Choroid plexus epithelial cell (primary cell): ENCODE measurements around the gene HERPUD2.

Experiments used
- DNase-seq: peaks from one replicate; pipeline ENCODE4 v3.0.0-alpha.2; 2010; ENCODE audit warnings: low read depth
- H3K4me3 ChIP-seq: 2 replicates; pipeline ENCODE4 v1.5.1; 2011; ENCODE audit warnings: low read depth, mild to moderate bottlenecking, control low read depth, low read length, moderate library complexity
- TF ChIP-seq, protein P1 (sequence below): conservative IDR thresholded peaks from 2 replicates; pipeline ENCODE4 v1.5.1; 2011; ENCODE audit warnings: low read depth, mild to moderate bottlenecking, control low read depth, inconsistent platforms, low read length, moderate library complexity

Gene HERPUD2

DNA sequence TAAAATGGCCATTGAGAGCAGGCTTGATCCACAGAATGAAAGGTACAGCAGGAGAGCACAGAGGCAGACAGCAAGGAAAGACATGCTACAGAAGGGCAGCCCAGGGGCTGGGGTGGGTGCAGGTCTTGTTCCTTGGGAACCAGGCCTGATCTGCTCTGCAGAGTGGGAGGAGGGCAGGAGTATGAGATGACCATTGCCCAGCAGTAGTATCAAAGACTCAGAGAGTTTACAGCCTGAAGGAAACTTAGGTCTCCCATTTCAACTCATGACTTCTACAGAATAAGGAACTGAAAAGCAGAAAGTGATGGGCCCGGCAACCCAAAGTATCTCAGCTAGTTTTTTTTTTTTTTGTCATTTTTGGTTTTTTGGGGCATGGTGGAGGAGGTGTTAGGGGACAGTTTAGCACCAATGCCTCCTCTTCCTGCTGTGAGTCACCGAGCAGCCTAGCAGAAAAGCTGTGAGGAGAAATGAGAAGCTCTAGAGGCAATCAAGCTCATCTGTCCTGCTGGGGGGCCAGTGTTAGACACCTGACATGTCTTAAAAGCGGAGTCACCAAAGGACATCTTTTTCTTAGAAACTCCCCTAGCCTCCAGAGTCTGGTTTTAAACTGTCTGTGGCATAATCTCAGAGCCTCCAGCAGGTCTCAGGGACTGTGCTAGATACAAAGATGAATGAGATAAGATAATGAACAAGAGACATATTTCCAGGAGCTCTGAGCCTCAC is 34.3 kb upstream of the HERPUD2 start:
- no peak for DNase-seq
- no peak overlapping the region for H3K4me3 ChIP-seq
- TF ChIP-seq, protein P1, sequence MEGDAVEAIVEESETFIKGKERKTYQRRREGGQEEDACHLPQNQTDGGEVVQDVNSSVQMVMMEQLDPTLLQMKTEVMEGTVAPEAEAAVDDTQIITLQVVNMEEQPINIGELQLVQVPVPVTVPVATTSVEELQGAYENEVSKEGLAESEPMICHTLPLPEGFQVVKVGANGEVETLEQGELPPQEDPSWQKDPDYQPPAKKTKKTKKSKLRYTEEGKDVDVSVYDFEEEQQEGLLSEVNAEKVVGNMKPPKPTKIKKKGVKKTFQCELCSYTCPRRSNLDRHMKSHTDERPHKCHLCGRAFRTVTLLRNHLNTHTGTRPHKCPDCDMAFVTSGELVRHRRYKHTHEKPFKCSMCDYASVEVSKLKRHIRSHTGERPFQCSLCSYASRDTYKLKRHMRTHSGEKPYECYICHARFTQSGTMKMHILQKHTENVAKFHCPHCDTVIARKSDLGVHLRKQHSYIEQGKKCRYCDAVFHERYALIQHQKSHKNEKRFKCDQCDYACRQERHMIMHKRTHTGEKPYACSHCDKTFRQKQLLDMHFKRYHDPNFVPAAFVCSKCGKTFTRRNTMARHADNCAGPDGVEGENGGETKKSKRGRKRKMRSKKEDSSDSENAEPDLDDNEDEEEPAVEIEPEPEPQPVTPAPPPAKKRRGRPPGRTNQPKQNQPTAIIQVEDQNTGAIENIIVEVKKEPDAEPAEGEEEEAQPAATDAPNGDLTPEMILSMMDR: no peak

DNA sequence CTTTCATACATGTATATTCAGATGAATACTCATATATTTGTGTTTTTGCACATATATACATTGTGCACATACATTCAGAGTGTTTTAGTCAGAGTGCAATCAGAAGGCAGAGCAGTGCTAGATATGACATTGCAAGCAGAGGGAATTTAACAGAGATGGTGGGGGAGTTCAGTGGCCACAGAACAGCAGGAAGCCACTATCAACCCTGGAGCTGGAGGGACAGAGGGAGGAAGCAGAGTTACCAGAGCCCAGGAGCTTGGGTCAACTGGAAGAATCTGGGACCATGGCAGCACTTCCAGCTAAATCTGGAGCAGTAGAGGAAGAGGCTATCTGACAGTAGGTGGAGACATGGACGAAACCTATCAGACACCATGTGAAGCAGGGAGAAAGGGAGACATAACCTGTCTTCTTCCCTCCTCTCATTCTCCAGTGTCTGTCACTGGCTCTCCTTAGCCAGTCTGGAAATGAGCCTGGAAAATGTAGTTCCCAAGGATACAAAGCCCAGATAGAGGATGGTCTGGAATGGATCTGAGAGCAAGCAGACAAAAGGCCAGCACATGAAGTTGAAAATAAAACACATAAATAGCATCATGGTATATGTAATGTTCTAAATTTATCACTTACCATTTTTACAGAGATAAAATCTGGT is 33.6 kb upstream of the HERPUD2 start:
- TF ChIP-seq, protein P1: no peak

DNA sequence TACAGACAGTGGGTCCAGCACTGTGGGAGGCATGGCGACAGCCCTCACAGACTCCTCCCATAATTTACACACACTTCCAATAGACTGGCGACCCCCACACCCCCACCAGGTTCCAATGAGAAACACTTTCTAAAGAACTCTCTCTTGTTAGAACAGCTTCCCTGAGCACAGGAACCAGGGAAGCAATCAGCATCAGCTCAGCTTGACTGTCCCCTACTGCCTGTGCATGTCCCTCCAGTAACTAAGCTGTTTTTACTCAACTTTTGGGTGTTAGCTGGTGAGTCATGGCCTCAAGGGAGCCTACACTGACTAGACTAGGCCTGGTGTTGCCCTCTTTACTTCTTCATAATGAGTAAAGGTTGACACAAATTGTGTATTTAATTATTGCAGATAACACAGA is 32.6 kb upstream of the HERPUD2 start:
- peak; percentile 30 for DNase-seq
- TF ChIP-seq, protein P1: no peak
- no peak overlapping the region for H3K4me3 ChIP-seq

More for the DNA sequence above, 33.6 kb upstream of the HERPUD2 start:
- DNase-seq: no peak
- no peak overlapping the region for H3K4me3 ChIP-seq

GRCh38 chr7:35726654-35727053 is 31.7 kb upstream of the HERPUD2 start:
- DNase-seq: no peak
- H3K4me3 ChIP-seq: no peak overlapping the region
- TF ChIP-seq, protein P1: no peak

DNA sequence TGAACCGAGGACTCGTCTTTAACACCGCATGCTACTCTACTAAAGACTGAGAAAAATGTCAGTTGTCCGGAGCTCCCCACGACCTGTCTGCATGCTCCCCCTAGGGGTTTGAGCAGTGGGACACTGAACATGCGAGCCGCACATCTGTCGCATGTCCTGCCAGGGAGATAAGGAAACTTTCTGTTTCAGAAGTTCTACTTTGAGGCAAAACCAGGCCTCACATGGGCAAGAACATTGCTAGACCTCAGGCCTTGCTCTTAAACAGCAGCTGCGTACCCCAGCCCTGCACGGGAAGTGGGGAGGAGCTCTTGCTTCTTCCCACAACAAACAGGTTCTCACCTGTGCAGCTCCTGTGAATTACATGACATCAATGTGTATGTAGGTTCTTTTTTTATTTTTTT is 30.3 kb upstream of the HERPUD2 start:
- TF ChIP-seq, protein P1: no peak
- H3K4me3 ChIP-seq: no peak overlapping the region
- DNase-seq: no peak

- DNase-seq: peak; percentile 21
- H3K4me3 ChIP-seq: no peak overlapping the region
- TF ChIP-seq, protein P1: no peak
These were observed 28.1 kb upstream of the HERPUD2 start for GRCh38 chr7:35723011-35723410.
